Mesothelial cell of epicardium (in vitro differentiated cells): ENCODE data around the gene XK. TPM values are rescaled to one million over a fixed set of nuclear protein-coding genes. Genes with fewer than 3 reads are reported as not detected.

Experiments
- DNase-seq, 2 experiments: peaks; one replicate each; pipeline ENCODE4 v3.0.0; 2021; ENCODE audit warnings: low spot score in 2 of 2; ENCODE audit not compliant: unreplicated experiment in 2 of 2
- H3K27ac Mint-ChIP-seq: 2 replicates; pipeline ENCODE4 v1.8.0; 2021; ENCODE audit warnings: mixed read lengths
- H3K27me3 Mint-ChIP-seq: 2 replicates; pipeline ENCODE4 v1.8.0; 2021; ENCODE audit warnings: low read depth, mixed read lengths
- H3K36me3 Mint-ChIP-seq: 2 replicates; pipeline ENCODE4 v1.8.0; 2021; ENCODE audit warnings: mixed read lengths
- H3K4me1 Mint-ChIP-seq: 2 replicates; pipeline ENCODE4 v1.8.0; 2021; ENCODE audit warnings: mixed read lengths
- H3K4me3 Mint-ChIP-seq: 2 replicates; pipeline ENCODE4 v1.8.0; 2021; ENCODE audit warnings: mild to moderate bottlenecking, moderate library complexity, mixed read lengths
- H3K9me3 Mint-ChIP-seq: 2 replicates; pipeline ENCODE4 v1.8.0; 2021; ENCODE audit warnings: mixed read lengths
- total RNA-seq: library from RNA; stranded (reverse); gene quantifications from 3 replicates; pipeline ENCODE4 v1.2.1, GENCODE V29; 2021
- TF ChIP-seq, protein P1 (sequence below): fragments of 200-600 bp; sonication (generic); IDR thresholded peaks from one replicate; pipeline ENCODE4 v1.5.0; 2021; ENCODE audit warnings: antibody characterized with exemption; ENCODE audit not compliant: unreplicated experiment

The XK gene
- total RNA-seq, 1 donor from 2014 or later: 0.51 TPM

DNA sequence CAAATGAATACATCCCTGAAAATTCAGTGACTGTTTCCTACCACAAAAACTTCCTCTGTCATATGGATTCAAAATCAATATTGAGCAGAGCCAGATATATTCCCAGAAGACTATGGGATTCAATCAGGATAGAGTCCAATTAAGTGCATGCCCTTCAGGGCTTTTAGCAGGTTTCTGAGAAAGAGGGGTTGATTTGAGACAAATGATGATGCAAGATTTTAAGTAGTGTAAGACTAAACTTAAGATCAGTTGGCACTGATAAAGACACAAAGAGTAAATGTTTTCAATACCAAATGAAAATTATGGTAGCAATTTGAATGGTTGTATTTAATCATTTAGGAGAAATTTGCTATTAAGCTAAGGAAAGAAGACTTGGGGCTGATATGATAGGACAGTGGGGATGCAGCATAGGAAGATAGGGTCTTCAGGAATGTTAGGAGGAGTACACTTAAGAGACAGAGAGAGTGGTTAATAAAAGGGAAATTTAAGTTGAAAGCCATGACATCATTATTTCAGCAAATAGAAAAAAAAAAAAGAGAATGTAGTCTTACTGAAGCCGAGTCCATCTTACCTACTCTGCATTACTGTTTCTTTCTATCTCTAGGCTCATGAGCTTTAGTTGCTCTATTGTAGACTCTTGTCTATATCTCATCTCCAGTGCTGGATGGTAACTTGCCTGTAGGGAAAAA is 32.0 kb upstream of the XK start:
- TF ChIP-seq, protein P1, sequence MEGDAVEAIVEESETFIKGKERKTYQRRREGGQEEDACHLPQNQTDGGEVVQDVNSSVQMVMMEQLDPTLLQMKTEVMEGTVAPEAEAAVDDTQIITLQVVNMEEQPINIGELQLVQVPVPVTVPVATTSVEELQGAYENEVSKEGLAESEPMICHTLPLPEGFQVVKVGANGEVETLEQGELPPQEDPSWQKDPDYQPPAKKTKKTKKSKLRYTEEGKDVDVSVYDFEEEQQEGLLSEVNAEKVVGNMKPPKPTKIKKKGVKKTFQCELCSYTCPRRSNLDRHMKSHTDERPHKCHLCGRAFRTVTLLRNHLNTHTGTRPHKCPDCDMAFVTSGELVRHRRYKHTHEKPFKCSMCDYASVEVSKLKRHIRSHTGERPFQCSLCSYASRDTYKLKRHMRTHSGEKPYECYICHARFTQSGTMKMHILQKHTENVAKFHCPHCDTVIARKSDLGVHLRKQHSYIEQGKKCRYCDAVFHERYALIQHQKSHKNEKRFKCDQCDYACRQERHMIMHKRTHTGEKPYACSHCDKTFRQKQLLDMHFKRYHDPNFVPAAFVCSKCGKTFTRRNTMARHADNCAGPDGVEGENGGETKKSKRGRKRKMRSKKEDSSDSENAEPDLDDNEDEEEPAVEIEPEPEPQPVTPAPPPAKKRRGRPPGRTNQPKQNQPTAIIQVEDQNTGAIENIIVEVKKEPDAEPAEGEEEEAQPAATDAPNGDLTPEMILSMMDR: no peak
- peaks cover 22% of the 10 kb centered on the region for H3K9me3 Mint-ChIP-seq
- H3K4me3 Mint-ChIP-seq: no peak overlapping the region

DNA sequence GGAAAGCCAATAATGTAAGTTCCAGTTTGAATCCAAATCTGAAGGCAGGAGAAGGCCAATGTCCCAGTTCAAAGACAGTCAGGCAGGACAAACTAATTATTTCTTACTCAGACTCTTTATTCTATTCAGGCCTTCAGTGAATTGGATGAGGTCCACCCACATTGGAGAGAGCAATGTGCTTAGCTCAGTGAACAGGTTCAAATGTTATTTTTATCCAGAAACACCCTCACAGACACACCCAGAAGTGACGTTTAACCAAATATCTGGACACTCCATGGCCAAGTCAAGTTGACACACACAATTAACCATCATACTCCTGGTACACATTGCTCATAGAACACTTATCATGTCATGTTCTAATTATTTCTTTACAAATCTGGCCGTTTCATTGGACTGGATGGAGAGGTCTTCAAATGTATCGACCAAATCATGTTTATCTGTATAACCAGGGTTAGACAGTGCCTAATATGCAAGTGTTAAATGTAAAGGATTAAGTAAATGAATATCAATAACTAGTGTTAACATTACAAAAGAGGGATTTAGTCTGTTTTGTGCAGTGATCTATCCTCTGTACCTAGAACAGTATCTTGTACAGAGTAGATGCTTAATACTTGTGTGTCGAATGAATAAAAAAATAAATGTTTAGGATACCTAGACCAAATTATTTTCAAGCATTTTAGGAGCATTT is 27.1 kb upstream of the XK start:
- no peaks in the 10 kb centered on the region for H3K36me3 Mint-ChIP-seq
- H3K9me3 Mint-ChIP-seq: peaks cover 20% of the 10 kb centered on the region
- peaks cover 2% of the 10 kb centered on the region for H3K27me3 Mint-ChIP-seq
- H3K4me3 Mint-ChIP-seq: no peak overlapping the region
- H3K27ac Mint-ChIP-seq: no peak overlapping the region
- TF ChIP-seq, protein P1: no peak
- no peaks in the 10 kb centered on the region for H3K4me1 Mint-ChIP-seq
- no peak for DNase-seq

More for the DNA sequence above, 32.0 kb upstream of the XK start:
- no peak for DNase-seq
- Mint-ChIP-seq H3K4me1 (no peaks in the 10 kb centered on the region), H3K27me3 (peaks cover 2% of the 10 kb centered on the region), H3K36me3 (no peaks in the 10 kb centered on the region), H3K27ac (no peak overlapping the region)

DNA sequence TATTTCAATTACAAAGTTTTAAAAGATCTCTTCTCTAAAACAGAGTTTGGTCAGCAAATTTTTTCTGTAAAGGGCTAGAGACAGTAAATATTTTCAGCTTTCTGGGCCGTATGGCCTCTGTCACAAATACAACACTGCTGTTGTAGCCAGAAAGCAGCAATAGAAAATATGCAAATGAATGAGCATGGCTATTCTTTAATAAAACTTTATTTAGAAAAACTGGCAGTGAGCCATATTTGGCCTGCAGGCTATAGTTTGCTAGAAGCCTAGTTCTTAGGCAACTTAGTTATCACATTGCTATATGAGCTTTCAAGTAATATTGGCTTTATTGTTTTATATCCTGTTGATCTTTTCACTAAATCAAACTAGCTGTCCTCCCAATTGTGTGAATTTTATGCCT is 26.5 kb upstream of the XK start:
- H3K36me3 Mint-ChIP-seq: no peaks in the 10 kb centered on the region
- peaks cover 2% of the 10 kb centered on the region for H3K27me3 Mint-ChIP-seq
- TF ChIP-seq, protein P1: no peak
- no peaks in the 10 kb centered on the region for H3K4me1 Mint-ChIP-seq
- H3K27ac Mint-ChIP-seq: no peak overlapping the region
- no peak overlapping the region for H3K4me3 Mint-ChIP-seq
- no peak for DNase-seq
- H3K9me3 Mint-ChIP-seq: peaks cover 16% of the 10 kb centered on the region

DNA sequence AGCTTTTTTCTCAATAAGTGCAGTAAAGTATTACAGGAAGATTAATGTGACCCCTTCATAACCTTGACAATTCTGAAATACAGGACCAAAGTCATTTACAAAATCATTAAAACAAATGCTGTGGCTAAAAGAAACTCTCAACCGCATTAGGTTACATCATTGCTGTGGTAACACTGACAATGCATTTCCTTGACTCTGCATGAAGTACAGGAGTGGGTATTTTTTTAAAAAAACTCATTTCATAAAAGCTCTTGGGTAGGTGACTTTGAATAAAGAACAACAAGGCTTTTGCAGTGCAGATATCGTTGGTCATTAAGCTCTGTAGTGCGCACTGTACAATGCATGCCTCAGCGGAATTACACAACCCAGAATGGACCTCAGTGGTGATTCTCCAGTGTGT is 23.4 kb upstream of the XK start:
- no peak for DNase-seq
- H3K36me3 Mint-ChIP-seq: no peaks in the 10 kb centered on the region

DNA sequence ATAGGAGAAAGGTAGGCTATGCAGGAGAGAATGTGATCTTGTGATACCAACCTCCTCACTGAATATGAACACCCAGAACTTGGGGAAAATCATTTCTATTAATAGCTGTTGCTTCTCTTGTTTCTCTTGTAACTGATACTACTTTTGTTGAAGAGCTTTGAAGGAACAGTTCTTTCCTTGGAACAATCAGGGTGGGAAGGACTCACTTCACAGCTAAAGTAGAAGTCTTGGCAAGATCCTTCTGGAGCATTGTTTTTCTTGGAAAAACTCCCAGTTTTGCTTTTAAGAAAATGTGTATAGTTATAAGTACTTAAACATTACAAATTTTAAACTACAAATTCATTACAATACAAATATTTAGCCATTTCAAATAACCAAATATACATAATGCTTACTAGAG is 19.1 kb upstream of the XK start:
- Mint-ChIP-seq H3K4me3 (no peak overlapping the region), H3K36me3 (no peaks in the 10 kb centered on the region), H3K4me1 (no peaks in the 10 kb centered on the region), H3K27ac (no peak overlapping the region), H3K27me3 (no peaks in the 10 kb centered on the region), H3K9me3 (peaks cover 14% of the 10 kb centered on the region)
- no peak for DNase-seq
- TF ChIP-seq, protein P1: no peak

More for the DNA sequence above, 23.4 kb upstream of the XK start:
- TF ChIP-seq, protein P1: no peak
- no peaks in the 10 kb centered on the region for H3K27me3 Mint-ChIP-seq
- H3K9me3 Mint-ChIP-seq: peaks cover 21% of the 10 kb centered on the region
- H3K4me3 Mint-ChIP-seq: no peak overlapping the region
- no peaks in the 10 kb centered on the region for H3K4me1 Mint-ChIP-seq
- no peak overlapping the region for H3K27ac Mint-ChIP-seq
